Measurements from ENCODE around the gene PIGM.

DNA sequence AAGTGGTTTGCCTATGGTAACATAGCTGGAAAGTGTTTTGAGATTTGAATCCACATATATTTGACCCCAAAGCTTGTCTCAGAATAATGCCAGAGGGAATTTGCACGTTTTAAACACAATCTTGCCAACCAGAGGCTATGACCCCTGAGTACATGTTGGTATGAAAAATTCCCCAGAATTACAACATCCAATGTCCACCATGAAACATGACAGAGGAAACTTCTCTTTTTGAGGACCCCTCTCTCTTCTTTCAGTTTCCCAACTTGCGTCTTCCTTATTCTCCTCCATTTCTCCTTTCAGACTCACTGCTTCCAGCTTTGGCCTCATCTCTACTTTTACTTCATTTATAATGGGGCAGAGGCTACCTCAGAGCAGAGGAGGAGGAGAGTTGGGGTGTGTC lies 44.0 kb upstream of the PIGM start:
- no peak for TF ChIP-seq GATA2 (IDR thresholded peaks at IDR 0.05; ENCODE audit: low read depth, low read length)
- TF ChIP-seq GATA3 (IDR thresholded peaks at IDR 0.05; ENCODE audit: low read depth, low read length), result no peak

Measured in SH-SY5Y (cell line).